ENCODE results near the gene MATCAP1. TPM values are rescaled to one million over a fixed set of nuclear protein-coding genes. Genes with fewer than 3 reads are reported as not detected.

MATCAP1 gene
- polyA plus RNA-seq, 1 of the 3 experiments (the other 2 are of a cell fraction): 68.5 TPM

DNA sequence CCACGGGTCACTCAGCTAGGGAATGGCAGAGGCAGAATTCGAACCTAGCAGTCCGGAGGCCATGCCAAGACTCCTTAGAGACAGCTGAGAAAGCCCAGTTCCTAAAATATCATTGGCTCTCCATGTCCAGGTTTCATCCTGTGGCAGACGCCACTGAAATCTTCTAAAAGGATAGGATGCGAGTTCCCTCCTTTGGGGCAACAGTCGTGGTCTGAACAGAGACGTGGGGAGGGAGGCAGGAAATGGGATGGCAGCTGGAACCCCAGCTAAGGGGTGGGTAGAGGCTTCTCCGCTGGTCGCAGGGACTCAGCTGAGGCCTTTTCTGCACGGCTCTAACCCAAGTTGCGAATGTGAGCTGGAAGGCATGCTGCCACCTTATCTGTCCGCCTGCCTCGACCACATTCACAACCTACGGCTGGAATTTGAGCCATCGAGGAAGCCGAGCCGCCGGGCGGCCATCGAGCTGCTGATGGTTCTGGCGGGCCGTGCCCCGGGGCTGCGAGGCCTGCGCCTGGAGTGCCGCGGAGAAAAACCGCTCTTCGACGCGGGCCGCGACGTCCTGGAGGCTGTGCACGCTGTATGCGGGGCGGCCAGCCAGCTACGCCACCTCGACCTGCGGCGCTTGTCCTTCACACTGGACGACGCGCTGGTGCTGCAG, 21.1 kb downstream of the MATCAP1 start:
- Histone ChIP-seq H3K79me2 (ENCODE audit: insufficient read depth) (no peaks in the 10 kb centered on the region), H3F3A (replicated peaks; ENCODE audit: insufficient read depth) (peaks cover 12% of the 10 kb centered on the region), H3K9me2 (no peaks in the 10 kb centered on the region), H3K4me1 (ENCODE audit: control insufficient read depth in 1 of 2, insufficient read depth in 2 of 2, low read depth in 1 of 2, low read length in 1 of 2) (peaks cover 4 to 30% of the 10 kb centered on the region in 2 experiments; a peak in 1 of 4 replicates), H3K9me3 (no peaks in the 10 kb centered on the region), H3K9ac (no peak overlapping the region), H3K4me3 (ENCODE audit: low read depth in 2 of 2, low read length in 1 of 2) (no peak overlapping the region; a peak in 1 of 4 replicates), H2AFZ (ENCODE audit: low read depth) (no peak overlapping the region), H3K27ac (ENCODE audit: low read depth in 2 of 2, low read length in 1 of 2) (peak overlapping the region in 1 of 2 experiments; percentile 90; a peak in 2 of 4 replicates), H4K20me1 (ENCODE audit: insufficient read depth) (0 out of 2 replicates have a peak, but pooled peaks cover 2% of the 10 kb centered on the region), H3K27me3 (ENCODE audit: insufficient read depth) (no peaks in the 10 kb centered on the region), H3K4me2 (no peak overlapping the region), H3K36me3 (replicated peaks in 1 of 2; ENCODE audit: control insufficient read depth in 1 of 2, insufficient read depth in 2 of 2, low read length in 1 of 2) (no peaks in the 10 kb centered on the region)
- 89% methylated on average over 43 of the region's 44 CpGs for WGBS (ENCODE audit: low lambda C conversion rate)
- POLR2A ChIA-PET: interaction anchor here (1.6 to 3.9 kb wide), 4 partner anchors 11 to 23 kb away, joined by 4 to 37 read pairs (median 8); partner anchors contain the start of gene B3GNT9
- TF ChIP-seq GABPA (IDR thresholded peaks at IDR 0.05; ENCODE audit: low read depth): no peak
- peak; percentile 96 for TF ChIP-seq RFX5 (IDR thresholded peaks at IDR 0.05; ENCODE audit: low read length)
- DNase-seq: no peak
- CTCF ChIA-PET: interaction anchor here (0.9 to 14.2 kb wide), 13 partner anchors 7 to 210 kb away, joined by 3 to 470 read pairs (median 8); partner anchors contain the start of genes B3GNT9 and CBFB

DNA sequence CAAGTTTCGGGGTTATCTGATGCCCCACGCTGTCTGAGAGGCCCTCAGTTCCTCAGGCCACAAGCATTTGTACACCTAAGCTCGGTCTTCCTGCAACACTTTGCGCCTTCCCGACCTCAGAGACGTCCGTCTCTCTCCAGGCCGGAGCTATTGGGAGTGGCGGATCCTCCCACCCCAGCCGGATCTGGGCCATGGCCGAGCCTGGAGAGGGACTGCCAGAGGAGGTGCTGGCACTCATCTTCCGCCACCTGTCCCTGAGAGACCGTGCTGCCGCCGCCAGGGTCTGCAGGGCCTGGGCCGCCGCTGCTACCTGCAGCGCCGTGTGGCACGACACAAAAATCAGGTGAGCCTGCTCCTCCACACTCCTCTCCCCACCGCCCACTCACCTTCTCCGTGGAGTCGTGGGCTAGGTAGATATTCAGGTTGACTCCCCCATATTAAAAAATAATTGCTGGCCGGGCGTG, 22.1 kb downstream of the MATCAP1 start:
- peaks cover 4 to 30% of the 10 kb centered on the region in 2 experiments; a peak in 1 of 4 replicates for H3K4me1 ChIP-seq (ENCODE audit: control insufficient read depth in 1 of 2, insufficient read depth in 2 of 2, low read depth in 1 of 2, low read length in 1 of 2)
- no peak overlapping the region for H3K27ac ChIP-seq (ENCODE audit: low read depth in 2 of 2, low read length in 1 of 2)
- H2AFZ ChIP-seq (ENCODE audit: low read depth): no peak overlapping the region
- peak overlapping the region; percentile 88; the same call in 1 of the 2 replicates for H3K4me2 ChIP-seq
- no peak overlapping the region for H3K9ac ChIP-seq
- H3K36me3 ChIP-seq (replicated peaks in 1 of 2; ENCODE audit: control insufficient read depth in 1 of 2, insufficient read depth in 2 of 2, low read length in 1 of 2): no peaks in the 10 kb centered on the region
- ChIA-PET POLR2A (interaction anchor here (2.5 to 3.9 kb wide), 3 partner anchors 8 to 13 kb away, joined by 6 to 37 read pairs (median 15); partner anchors contain the start of genes B3GNT9 and NOL3), CTCF (interaction anchor here (0.9 to 14.2 kb wide), 4 partner anchors 8 to 140 kb away, joined by 5 to 470 read pairs (median 20); partner anchors contain the start of genes CBFB and NOL3)
- peak overlapping the region in 1 of 2 experiments; percentile 93; a peak in 1 of 4 replicates for H3K4me3 ChIP-seq (ENCODE audit: low read depth in 2 of 2, low read length in 1 of 2)
- no peaks in the 10 kb centered on the region for H3K27me3 ChIP-seq (ENCODE audit: insufficient read depth)
- DNase-seq: no peak
- TF ChIP-seq, protein P1, sequence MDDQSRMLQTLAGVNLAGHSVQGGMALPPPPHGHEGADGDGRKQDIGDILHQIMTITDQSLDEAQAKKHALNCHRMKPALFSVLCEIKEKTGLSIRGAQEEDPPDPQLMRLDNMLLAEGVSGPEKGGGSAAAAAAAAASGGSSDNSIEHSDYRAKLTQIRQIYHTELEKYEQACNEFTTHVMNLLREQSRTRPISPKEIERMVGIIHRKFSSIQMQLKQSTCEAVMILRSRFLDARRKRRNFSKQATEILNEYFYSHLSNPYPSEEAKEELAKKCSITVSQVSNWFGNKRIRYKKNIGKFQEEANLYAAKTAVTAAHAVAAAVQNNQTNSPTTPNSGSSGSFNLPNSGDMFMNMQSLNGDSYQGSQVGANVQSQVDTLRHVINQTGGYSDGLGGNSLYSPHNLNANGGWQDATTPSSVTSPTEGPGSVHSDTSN (IDR thresholded peaks at IDR 0.05): no peak
- TF ChIP-seq TAF1 (IDR thresholded peaks at IDR 0.05; ENCODE audit: borderline replicate concordance, low read depth, low read length): no peak
- TF ChIP-seq NFIC (IDR thresholded peaks at IDR 0.05; ENCODE audit: borderline replicate concordance): no peak
- TF ChIP-seq MEF2A (IDR thresholded peaks at IDR 0.05; ENCODE audit: borderline replicate concordance, low read depth): no peak
- TF ChIP-seq TEAD4 (IDR thresholded peaks at IDR 0.05; ENCODE audit: borderline replicate concordance, insufficient read depth): no peak
- no peak for TF ChIP-seq RXRA (IDR thresholded peaks at IDR 0.05; ENCODE audit: borderline replicate concordance, low read depth)
- TF ChIP-seq, protein P2, sequence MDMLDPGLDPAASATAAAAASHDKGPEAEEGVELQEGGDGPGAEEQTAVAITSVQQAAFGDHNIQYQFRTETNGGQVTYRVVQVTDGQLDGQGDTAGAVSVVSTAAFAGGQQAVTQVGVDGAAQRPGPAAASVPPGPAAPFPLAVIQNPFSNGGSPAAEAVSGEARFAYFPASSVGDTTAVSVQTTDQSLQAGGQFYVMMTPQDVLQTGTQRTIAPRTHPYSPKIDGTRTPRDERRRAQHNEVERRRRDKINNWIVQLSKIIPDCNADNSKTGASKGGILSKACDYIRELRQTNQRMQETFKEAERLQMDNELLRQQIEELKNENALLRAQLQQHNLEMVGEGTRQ (IDR thresholded peaks at IDR 0.05; ENCODE audit: borderline replicate concordance, low read depth, low read length): no peak
- TF ChIP-seq, protein P3, sequence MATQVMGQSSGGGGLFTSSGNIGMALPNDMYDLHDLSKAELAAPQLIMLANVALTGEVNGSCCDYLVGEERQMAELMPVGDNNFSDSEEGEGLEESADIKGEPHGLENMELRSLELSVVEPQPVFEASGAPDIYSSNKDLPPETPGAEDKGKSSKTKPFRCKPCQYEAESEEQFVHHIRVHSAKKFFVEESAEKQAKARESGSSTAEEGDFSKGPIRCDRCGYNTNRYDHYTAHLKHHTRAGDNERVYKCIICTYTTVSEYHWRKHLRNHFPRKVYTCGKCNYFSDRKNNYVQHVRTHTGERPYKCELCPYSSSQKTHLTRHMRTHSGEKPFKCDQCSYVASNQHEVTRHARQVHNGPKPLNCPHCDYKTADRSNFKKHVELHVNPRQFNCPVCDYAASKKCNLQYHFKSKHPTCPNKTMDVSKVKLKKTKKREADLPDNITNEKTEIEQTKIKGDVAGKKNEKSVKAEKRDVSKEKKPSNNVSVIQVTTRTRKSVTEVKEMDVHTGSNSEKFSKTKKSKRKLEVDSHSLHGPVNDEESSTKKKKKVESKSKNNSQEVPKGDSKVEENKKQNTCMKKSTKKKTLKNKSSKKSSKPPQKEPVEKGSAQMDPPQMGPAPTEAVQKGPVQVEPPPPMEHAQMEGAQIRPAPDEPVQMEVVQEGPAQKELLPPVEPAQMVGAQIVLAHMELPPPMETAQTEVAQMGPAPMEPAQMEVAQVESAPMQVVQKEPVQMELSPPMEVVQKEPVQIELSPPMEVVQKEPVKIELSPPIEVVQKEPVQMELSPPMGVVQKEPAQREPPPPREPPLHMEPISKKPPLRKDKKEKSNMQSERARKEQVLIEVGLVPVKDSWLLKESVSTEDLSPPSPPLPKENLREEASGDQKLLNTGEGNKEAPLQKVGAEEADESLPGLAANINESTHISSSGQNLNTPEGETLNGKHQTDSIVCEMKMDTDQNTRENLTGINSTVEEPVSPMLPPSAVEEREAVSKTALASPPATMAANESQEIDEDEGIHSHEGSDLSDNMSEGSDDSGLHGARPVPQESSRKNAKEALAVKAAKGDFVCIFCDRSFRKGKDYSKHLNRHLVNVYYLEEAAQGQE (IDR thresholded peaks at IDR 0.05; ENCODE audit: low read depth, low read length): no peak
- H3K9me2 ChIP-seq: no peaks in the 10 kb centered on the region
- peaks cover 14% of the 10 kb centered on the region for H3F3A ChIP-seq (replicated peaks; ENCODE audit: insufficient read depth)
- H3K9me3 ChIP-seq: no peaks in the 10 kb centered on the region
- H3K79me2 ChIP-seq (ENCODE audit: insufficient read depth): no peaks in the 10 kb centered on the region
- peaks cover 10% of the 10 kb centered on the region; the same call in 1 of the 2 replicates for H4K20me1 ChIP-seq (ENCODE audit: insufficient read depth)
- WGBS (ENCODE audit: low lambda C conversion rate): 97% methylated on average over 21 of the region's 25 CpGs

Measured in SK-N-SH (cell line).